Measurements from ENCODE around the gene KCNQ2.
"Not testable (repeated sequence)": the region's sequence is repeated elsewhere in the genome, so short reads cannot be mapped to it uniquely, and the experiment has no call there.

KCNQ2 gene

GRCh38 chr20:63380346-63380870, 92.0 kb downstream of the KCNQ2 start:
- DNase-seq: no peak

GRCh38 chr20:63379872-63380271, 92.6 kb downstream of the KCNQ2 start:
- DNase-seq: not testable (repeated sequence)

- no peak for DNase-seq
These were observed 93.2 kb downstream of the KCNQ2 start for GRCh38 chr20:63379296-63379695.

- no peak for DNase-seq
These were observed 93.8 kb downstream of the KCNQ2 start for GRCh38 chr20:63378626-63379025.

- no peak for DNase-seq
These were observed 94.5 kb downstream of the KCNQ2 start for GRCh38 chr20:63377951-63378381.

- no peak for DNase-seq
These were observed 95.1 kb downstream of the KCNQ2 start for GRCh38 chr20:63377256-63377941.

- no peak for DNase-seq
These were observed 95.9 kb downstream of the KCNQ2 start for GRCh38 chr20:63376283-63377250.

GRCh38 chr20:63375438-63375837, 97.0 kb downstream of the KCNQ2 start:
- no peak for DNase-seq

- no peak for DNase-seq
These were observed 98.0 kb downstream of the KCNQ2 start for GRCh38 chr20:63374504-63374903.

- no peak for DNase-seq
These were observed 98.5 kb downstream of the KCNQ2 start for GRCh38 chr20:63373996-63374395.

GRCh38 chr20:63372971-63373885, 99.2 kb downstream of the KCNQ2 start:
- DNase-seq: no peak

GRCh38 chr20:63371291-63371865, 101.1 kb downstream of the KCNQ2 start:
- no peak for DNase-seq

GRCh38 chr20:63370618-63371187, 101.8 kb downstream of the KCNQ2 start:
- DNase-seq: no peak

GRCh38 chr20:63369724-63370617, 102.5 kb downstream of the KCNQ2 start:
- DNase-seq: no peak

- DNase-seq: no peak
These were observed 103.4 kb downstream of the KCNQ2 start for GRCh38 chr20:63369024-63369530.

- DNase-seq: no peak
These were observed 104.3 kb downstream of the KCNQ2 start for GRCh38 chr20:63368151-63368550.

GRCh38 chr20:63367446-63368055, 104.9 kb downstream of the KCNQ2 start:
- DNase-seq: no peak

GRCh38 chr20:63366390-63367365, 105.8 kb downstream of the KCNQ2 start:
- DNase-seq: no peak

Measured in stimulated activated naive CD4-positive, alpha-beta T cell (primary cell).